NCI-H82 (cell line): ENCODE results near the gene ERICH2.

ENCODE experiments used
- DNase-seq: peaks from one replicate; lab custom pipeline; 2025; lab: John Stamatoyannopoulos, UW

The ERICH2 gene

GRCh38 chr2:170817093-170818035 lies 47.2 kb downstream of the ERICH2 start:
- peak; percentile 52 for DNase-seq

DNA sequence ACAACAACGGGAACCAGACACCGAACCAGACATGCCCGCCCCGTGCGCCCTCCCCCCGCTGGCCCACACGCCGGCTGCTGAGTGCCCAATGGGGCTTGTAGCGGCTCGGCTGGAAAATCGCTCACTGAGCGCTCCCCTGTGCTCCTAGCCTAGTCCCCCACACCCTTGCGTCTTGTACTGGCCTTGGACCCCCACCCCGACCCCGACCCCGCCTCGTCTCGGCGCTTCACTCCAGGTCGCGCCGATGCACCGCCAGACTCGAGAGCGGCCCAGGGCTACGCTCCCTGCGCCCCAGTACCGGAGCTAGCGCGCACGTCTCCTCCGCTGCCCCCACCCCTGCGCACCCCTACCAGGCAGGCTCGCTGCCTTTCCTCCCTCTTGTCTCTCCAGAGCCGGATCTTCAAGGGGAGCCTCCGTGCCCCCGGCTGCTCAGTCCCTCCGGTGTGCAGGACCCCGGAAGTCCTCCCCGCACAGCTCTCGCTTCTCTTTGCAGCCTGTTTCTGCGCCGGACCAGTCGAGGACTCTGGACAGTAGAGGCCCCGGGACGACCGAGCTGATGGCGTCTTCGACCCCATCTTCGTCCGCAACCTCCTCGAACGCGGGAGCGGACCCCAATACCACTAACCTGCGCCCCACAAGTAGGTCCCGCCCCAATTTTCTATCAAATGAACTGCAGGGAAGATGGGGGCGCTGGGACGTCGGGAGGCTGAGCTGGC lies 48.0 kb downstream of the ERICH2 start:
- peak; percentile 36 for DNase-seq

DNA sequence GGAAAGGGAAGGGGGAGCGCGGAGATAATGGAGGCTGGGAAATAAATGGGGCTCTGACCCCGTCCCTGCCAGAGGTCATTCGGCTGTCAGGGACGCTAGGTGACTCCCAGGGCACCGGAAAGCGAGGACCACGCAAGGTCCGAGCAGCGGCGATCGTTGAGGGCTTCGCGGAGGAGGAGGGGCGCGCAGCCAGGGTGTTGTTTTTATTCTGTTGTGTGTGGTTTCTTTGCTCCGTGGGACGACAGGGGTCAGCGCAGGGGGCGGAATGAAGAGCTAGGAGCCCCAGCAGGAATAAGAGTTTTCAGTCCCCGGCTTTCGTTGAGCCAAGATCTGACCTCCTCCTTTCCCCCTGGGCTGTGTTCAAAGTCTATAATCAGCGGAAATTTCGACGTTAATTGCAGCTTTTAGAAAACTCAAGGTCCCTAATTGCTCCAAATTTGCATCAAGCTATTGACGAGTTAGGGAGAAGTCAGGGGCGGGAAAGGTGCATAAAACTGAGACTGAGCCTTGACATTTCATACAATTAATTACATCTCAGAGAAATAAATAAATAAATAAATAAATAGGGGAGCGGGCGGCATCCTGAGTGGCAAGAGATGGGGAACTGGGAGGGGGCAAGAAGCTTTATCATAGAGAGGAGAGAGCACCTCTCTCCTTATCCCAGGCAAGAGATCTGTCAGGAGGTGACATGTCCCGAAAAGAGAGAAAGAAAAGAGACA lies 48.7 kb downstream of the ERICH2 start:
- no peak for DNase-seq

DNA sequence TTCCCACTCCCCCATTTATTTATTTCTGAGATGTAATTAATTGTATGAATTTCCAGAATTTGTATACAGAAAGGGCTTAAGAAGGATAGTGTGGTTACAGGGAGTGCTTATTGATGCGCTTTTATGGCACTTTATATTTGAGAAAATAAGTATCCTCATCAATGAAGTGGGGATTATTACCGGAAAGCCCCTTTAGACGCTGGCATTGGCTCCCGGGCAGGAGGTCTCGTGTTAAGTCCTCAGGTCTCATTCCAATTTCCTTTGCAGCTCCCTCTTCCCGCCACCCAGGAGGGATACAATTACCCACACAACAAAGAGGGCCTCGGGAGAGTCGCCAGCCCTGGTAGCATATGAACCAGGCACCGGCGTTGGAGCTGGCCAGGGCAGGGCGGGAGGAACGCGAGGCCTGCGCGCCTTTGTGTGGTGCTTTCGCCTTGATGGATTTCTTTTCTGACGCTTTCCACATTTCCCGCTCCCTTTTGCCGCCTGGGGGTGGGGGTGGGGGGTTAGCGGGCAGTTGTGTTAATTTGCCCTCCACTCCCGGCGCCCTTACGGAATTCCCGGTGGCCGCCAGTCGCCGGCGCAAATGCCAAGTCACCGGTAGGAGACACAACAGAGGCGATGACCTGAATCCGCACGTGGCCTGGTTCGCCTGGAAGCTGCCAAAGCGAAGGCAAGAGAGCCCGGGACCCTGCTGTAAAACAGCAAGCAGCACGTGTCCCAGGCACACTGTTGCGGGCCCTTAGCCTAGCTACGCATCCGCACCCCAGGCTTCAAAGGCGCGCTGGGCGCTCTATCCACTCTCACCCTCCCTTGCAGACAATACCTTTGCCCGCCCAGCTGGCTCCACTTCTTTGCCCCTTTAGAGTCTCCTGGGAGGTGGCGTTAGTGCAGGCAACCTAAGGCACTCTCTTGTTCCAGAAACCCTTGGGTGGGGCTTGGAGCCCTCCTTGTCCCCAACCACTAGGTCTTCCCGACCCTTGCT lies 49.8 kb downstream of the ERICH2 start:
- DNase-seq: peak; percentile 23

- DNase-seq: no peak
These were observed 50.8 kb downstream of the ERICH2 start for GRCh38 chr2:170820757-170821530.

- DNase-seq: no peak
These were observed 51.5 kb downstream of the ERICH2 start for GRCh38 chr2:170821531-170822289.

DNA sequence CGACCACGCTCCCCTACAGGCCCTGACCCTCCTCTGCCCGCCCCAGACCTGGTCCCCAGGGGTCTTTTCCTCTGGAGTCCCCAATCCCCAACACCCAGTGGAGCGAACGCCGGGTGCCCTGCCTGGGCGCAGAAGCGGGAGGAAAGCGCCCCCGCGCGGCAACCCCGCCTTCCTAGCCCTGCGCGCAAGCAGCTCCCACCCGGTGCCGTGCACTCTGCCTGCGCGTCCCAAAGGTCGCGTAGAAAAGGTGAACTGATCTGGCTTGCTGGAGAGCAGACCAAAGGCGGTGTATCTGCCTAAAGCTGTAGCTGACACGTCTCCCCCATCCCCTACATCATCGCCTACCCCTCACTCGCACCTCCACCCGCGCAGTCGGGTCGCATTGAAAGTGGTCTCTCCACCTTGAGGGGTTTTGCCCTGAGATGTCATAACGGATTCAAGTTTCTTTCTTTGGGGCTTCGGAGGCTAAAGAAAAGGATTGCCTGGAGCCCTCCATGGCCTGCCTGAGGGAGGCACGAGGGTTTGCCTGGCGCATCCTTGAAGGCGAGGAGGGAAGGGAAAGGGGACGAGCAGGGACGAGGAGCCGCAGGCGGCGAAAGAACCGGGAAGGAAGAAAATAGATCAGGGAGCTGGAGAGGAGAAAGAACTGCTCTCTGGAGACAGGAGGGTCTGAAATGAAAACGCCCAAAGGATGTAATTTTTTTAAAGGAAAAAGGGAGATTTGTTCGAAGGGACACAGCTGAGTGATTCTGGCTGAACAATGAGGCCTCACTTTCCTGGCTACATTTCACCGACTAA lies 52.3 kb downstream of the ERICH2 start:
- peak; percentile 70 for DNase-seq

DNA sequence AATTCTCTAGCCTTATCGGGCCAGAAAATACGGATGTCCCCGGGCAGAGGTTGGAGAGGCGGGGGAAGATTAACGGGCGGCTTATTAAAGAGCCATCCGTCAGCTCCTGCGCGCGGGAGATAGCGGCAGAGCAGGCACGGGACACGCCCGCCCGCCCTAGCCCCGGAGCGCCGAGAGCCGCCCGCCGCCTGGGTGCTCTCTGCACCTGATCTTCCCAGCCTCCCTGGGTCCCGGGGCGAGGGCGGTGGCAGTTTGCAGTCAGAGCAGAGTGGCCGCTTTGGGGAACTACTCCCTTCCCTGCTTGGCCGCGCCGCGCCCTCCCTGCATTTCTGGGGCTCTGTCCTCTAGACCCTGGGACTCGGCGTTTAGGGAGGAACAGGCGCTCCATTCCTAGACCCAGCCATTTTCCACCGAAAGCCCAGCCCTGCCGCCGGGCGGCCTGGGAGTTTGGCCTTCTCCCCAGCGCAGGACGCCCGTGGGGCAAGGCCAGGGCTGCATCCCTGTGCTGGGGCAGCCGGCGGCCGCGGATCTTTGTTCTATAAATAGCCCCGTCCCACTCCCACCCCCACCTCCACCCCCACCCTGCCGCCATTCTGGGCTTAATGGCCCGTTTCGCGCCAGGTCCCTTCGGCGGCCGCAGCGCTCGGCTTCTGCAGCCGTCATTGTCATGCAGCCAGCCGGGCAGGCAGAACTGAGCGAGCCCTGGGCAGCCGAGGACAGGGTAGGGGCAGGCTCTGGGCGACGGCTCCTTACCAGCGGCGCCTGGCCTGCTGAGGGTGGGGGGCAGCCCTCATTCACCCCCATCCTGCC lies 53.1 kb downstream of the ERICH2 start:
- peak; percentile 78 for DNase-seq

- peak; percentile 50 for DNase-seq
These were observed 53.7 kb downstream of the ERICH2 start for GRCh38 chr2:170823898-170824215.

DNA sequence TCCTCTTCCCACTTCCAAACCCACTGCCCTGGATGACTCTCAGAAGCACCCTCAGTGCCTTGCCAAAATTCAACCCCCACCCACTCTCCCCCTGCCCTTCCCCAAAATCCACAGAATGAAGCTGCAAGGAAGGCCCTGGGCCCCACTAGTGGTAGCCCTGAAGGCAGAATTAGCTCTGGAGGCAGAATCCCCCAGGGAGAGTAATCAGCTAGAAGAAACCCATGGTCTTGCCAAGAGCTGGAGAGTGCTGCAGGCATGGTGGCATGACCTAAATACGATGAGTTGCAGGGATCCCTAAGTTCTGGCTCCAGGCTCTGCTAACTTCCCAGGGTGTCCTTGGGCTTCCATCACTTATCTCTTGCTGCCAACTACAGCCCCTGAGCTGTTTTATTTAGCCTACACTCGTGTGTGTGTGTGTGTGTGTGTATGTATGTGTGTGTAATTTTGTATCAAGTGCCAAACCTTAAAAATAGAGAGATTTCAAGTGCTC lies 54.4 kb downstream of the ERICH2 start:
- DNase-seq: peak; percentile 22

DNA sequence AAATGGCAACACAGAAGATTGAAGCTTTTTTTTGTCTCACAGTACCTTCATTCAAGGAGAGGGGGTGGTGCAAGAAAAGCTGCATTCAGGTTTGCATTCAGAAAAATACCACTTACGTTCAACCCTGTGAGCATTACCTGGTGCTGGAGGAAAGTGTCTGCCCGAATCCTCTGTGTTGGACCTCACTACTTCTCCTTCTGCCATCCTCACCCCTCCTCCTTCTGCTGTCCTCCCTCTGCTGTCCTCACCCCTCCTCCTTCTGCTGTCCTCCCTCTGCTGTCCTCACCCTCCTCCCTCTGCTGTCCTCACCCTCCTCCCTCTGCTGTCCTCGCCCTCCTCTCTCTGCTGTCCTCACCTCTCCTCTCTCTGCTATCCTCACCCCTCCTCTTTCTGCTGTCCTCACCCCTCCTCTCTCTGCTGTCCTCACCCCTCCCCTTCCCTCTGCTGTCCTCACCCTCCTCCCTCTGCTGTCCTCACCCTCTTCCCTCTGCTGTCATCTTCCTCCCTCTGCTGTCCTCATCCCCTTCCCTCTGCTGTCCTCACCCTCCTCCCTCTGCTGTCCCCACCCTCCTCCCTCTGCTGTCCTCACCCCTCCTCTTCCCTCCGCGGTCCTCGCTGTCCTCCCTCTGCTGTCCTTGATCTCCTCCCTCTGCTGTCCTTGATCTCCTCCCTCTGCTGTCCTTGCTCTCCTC lies 57.8 kb downstream of the ERICH2 start:
- no peak for DNase-seq

DNA sequence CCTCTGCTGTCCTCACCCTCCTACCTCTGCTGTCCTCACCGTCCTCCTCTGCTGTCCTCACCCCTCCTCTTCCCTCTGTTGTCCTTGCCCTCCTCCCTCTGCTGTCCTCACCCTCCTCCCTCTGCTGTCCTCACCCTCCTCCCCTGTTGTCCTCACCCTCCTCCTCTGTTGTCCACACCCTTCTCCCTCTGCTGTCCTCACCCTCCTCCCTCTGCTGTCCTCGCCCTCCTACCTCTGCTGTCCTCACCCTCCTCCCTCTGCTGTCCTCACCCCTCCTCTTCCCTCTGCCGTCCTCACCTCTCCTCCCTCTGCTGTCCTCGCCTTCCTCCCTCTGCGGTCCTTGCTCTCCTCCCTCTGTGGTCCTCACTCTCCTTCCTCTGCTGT lies 58.3 kb downstream of the ERICH2 start:
- no peak for DNase-seq

DNA sequence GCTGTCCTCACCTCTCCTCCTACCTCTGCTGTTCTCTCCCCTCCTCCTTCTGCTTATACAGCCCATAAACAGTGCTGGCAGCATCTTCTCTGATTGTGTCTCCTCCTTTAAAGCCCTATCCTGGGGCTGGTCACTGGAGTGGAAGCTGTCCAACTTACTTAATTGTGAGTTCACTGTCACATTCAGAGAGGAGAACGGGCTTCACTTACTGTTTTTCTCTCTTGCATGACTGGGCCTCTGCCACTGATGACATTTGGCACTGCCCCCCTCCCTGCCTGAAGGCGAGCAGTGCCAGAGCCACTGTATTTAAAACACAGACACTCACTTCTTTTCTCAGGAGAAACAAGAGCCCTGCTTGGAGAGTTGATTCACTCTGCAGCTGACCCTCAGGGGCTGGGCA lies 58.9 kb downstream of the ERICH2 start:
- no peak for DNase-seq

DNA sequence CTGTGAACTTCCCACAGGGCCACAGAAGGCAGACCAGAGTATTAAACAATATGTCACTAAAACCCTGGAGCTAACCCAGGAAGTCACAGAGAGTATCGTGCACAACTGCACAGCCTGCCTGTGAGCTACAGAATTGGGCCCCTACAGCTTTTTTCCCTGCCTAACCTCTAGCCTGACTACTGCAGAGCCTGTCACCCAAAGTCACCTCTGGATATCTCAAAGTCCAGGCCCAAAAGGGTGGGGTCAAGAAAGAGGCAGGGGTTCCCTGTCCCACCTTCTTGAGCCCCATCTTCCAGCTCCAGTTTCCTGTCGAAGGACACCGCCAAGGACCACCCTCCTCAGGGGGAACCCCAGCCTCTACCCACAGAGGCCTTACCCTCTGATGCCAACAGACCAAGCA lies 60.0 kb downstream of the ERICH2 start:
- DNase-seq: no peak

GRCh38 chr2:170831115-170831514 lies 60.9 kb downstream of the ERICH2 start:
- no peak for DNase-seq

DNA sequence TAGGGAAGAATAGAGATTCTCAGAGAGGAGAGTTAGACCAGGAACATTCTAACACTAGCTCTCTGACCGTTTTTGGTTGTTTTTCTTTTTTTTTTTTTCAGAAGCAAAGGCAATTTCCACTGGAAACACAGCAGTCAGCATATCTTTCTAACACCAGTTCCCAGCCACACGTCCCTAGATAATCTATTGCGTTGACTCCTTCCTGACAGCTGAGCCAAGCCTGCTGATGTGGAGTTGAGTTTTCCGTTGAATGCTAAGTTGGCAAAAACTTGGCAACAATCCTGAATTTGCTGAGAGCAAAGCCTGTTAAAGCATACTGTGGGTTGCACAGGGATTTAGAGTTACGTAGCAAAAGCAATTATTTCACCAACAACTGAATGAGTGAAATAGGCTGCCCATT lies 65.8 kb downstream of the ERICH2 start:
- no peak for DNase-seq

DNA sequence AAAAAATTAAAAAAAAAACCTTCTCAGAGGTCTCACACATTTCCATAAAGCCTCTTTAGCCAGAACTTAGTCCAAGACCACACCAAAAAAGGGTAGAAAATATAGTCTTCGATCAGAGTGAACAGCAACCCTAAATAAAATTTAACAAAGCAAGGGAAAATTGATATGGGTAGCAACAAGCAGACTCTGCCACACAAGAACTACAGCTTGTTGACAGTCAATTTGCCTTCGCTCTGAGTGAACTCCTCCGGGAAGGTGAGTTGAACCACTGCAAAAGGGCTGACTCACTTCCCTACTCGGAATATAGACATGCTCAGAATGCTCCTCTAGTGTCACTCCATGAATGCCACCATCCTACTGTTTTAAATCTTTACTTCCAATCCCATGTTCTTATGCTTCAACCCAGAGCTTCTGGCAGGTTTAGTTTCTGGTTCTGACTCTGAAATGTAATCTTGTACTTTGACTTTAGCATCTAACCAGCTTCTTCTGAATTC lies 70.6 kb downstream of the ERICH2 start:
- DNase-seq: no peak
